ENCODE data around the gene GPR34. TPM values are rescaled to one million over a fixed set of nuclear protein-coding genes. Genes with fewer than 3 reads are reported as not detected.
A peak's percentile ranks its signal among the peaks of the same experiment; 100 is the strongest.

Gene GPR34
- total RNA-seq, 3 donors from 2014 or later = 0.38 to 0.69 (median 0.38) TPM

- H3K9me3 Mint-ChIP-seq = no peaks in the 10 kb centered on the region
- no peak for DNase-seq
- H3K36me3 Mint-ChIP-seq (ENCODE audit: insufficient read depth) = peaks cover 8% of the 10 kb centered on the region
- no peaks in the 10 kb centered on the region for H3K27me3 Mint-ChIP-seq (ENCODE audit: low read depth)
- peak; percentile 83 to 85 for ATAC-seq
- H3K4me1 Mint-ChIP-seq (ENCODE audit: low read depth) = peaks cover 24% of the 10 kb centered on the region
- peak overlapping the region; percentile 4 for H3K4me3 Mint-ChIP-seq
Measured at GRCh38 chrX:41733939-41734338, 45.2 kb downstream of the GPR34 start.

DNA sequence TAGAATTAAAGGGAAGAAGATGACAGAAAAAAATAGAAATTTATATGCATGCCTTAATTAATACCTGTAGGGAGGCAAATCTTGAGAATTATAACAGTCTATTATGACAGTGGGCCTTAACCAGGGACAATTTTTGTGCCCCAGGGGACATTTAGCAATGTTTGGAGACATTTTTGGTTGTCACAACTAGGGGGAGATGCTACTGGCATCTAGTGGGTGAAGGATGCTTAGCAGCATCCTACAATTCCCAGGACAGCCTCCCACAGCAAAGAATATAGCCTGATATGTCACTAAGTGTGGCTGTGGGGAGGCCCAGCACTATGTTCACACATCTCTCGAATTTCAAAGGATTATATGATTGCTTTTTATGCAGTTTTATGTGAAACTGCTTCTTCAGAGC, 45.8 kb downstream of the GPR34 start:
- DNase-seq (no peak), ATAC-seq (no peak)
- Mint-ChIP-seq H3K9me3 (no peaks in the 10 kb centered on the region), H3K4me3 (peak overlapping the region; percentile 4), H3K27me3 (ENCODE audit: low read depth) (no peaks in the 10 kb centered on the region), H3K4me1 (ENCODE audit: low read depth) (peaks cover 24% of the 10 kb centered on the region), H3K36me3 (ENCODE audit: insufficient read depth) (peaks cover 8% of the 10 kb centered on the region)

GRCh38 chrX:41737065-41737464, 48.3 kb downstream of the GPR34 start:
- Mint-ChIP-seq H3K4me3 (no peak overlapping the region), H3K36me3 (ENCODE audit: insufficient read depth) (peaks cover 5% of the 10 kb centered on the region), H3K27me3 (ENCODE audit: low read depth) (no peaks in the 10 kb centered on the region), H3K4me1 (ENCODE audit: low read depth) (peaks cover 27% of the 10 kb centered on the region), H3K9me3 (no peaks in the 10 kb centered on the region)
- DNase-seq = peak; percentile 6
- peak in 1 of 2 donors; percentile 39 for ATAC-seq

- Mint-ChIP-seq H3K4me3 (no peak overlapping the region), H3K27me3 (ENCODE audit: low read depth) (no peaks in the 10 kb centered on the region), H3K4me1 (ENCODE audit: low read depth) (peaks cover 22% of the 10 kb centered on the region), H3K9me3 (no peaks in the 10 kb centered on the region), H3K36me3 (ENCODE audit: insufficient read depth) (peaks cover 15% of the 10 kb centered on the region)
- ATAC-seq (no peak), DNase-seq (no peak)
Measured at GRCh38 chrX:41739871-41740270, 51.1 kb downstream of the GPR34 start.

Other genes starting within 250 kb of the GPR34 start
- gene NYX, start 241.6 kb upstream of the GPR34 start, total RNA-seq = not detected
- under 1 TPM; 0.08 to 0.27 (median 0.25) TPM for gene GPR82, start 35.2 kb downstream of the GPR34 start, total RNA-seq
- gene CASK, start 234.6 kb downstream of the GPR34 start, total RNA-seq = 10 to 100 TPM; 18.3 to 29.8 (median 28.0) TPM

Data from activated T-cell treated with anti-CD3 and anti-CD28 coated beads, Interleukin-2, amount 50 U/mL, for 4 hours (primary cell).